Stimulated activated CD4-positive, alpha-beta T cell treated with anti-CD3 and anti-CD28 coated beads, TNF-alpha, amount 100 ng/mL, for 4 hours (primary cell): ENCODE results near the gene NECTIN3.

Experiments used
- DNase-seq, 3 experiments: peaks; one replicate each; pipeline ENCODE4 v3.0.0-alpha.2; 2020; ENCODE audit warnings: low read depth in 3 of 3

The NECTIN3 gene

DNA sequence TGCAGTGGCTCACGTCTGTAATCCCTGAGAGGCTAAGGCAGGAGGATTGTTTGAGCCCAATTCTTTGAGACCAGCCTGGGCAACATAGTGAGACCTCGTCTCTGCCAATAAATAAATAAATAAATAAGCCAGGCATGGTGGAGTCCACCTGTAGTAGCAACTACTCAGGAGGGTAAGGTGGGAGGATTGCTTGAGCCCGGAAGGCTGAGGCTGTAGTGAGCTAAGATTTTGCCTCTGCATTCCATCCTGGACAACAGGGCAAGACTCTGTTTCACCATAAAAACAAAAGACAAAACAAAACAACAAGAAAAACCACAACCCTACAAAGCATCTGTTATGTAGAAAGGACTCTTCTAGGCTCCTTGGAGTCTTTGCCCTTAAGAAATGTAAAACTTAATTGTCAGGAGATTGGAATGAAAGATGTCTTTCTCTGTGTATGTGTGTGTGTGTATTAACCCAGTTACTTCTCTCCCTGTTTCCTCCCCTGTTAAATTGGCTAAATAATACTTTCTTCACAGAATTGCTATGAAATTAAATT is 9.5 kb downstream of the NECTIN3 start:
- no peak for DNase-seq

DNA sequence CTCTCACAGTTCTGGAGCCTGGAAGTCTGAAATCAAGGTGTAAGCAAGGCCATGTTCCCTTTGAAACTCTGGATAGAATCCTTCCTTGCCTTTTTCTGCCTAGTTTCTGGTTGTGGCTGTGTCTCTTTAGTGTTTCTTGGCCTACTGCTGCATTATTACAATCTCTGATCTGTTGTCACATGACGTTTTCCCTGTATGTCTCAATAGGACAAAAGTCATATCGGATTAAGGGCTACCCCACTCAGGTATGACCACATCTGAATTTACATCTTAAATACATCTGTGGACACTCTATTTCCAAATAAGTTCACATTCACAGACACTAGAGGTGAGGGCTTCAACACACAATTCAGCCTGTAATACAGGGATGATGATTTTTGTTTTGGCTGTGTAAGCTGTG is 13.3 kb downstream of the NECTIN3 start:
- no peak for DNase-seq

DNA sequence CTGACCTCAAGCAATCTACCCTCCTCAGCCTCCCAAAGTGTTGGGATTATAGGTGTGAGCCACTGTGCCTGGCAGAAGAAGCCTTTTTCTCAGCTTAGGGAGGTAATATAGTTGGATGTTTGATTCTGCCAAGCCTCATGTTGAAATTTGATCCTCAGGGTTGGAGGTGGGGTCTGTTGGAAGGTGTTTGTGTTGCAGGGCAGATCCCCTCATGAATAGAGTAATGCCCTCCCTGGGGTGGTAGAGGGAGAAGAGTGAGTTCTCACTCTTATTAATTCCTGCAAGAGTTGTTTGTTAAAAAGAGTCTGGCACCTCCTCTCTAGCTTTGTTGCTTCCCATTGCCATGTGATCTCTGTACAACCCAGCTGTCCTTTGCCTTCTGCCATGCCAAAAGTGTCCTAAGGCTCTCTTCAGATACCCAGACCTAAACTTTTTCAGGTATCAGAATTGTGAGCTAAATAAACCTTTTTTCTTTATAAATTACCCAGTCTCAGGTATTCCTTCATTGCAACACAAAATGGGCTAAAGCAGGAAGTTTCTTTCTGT is 16.4 kb downstream of the NECTIN3 start:
- DNase-seq, result no peak

DNA sequence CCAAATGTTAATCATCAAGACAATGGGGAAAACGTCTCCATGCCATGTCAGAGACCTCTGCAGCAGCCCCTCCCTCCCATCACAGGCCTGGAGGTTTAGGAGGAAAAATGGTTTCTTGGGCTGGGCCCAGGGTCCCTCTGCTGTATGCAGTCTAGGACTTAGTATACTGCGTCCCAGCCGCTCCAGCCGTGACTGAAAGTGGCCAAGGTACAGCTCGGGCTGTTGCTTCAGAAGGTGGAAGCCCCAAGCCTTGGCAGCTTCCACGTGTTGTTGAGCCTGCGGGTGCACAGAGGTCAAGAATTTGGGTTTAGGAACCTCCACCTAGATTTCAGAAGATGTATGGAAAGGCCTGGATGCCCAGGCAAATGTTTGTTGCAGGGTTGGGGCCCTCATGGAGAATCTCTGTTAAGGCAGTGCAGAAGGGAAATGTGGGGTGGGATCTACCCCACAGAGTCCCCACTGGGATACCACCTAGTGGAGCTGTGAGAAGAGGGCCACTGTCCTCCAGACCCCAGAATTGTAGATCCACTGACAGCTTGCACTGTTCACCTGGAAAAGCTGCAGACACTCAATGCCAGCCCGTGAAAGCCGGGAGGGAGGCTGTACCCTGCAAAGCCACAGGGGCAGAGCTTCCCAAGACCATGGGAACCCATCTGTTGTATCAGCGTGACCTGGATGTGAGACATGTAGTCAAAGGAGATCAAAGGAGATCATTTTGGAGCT is 25.0 kb downstream of the NECTIN3 start:
- no peak for DNase-seq

DNA sequence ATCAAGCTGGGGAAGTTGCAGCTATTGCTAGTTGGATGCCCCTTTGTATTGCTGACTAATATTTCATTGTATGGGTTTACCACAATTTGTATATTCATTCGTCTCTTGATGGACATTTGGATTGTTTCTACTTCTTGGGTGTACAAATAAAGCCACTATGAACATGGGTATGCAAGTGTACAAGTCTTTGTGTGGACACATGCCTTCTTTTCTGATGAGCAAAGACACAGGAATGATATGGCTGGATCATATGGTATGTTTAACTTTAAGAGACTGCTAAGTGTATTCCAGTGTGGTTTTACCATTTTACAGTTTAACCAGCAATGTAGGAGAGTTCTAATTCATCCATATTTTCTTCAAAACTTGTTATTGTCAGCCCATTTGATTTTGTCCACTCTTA is 32.2 kb downstream of the NECTIN3 start:
- DNase-seq, result no peak

DNA sequence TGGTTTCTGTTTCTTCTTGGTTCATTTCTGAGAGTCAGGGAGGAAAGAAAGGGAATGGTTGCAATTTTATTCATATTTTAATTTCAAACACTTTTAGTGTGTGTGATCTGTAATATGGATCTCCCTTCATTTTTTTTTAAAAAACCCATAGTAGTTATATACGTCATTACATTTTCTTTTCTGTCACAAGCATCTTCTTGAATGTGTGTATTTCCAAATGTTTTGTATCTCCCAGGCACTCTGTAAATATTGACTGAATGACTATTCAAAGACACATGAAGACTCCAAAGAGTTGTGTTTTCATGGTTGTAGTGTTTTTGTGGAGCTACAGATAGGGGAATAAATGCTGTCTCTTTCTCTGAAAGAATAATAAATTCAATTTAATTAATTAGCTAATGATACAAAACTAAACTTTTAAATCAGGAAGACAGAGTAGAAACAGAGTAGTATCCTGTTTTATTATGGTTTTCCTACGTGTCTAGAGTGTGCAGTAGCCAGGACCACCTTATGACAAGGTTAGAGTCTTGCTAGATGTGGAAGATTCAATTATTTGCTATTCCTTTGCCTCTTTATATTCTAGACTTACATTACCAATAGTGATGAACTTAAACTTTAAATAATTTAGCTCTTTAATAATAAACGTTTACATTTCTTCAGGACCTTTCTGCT is 35.5 kb downstream of the NECTIN3 start:
- no peak for DNase-seq

DNA sequence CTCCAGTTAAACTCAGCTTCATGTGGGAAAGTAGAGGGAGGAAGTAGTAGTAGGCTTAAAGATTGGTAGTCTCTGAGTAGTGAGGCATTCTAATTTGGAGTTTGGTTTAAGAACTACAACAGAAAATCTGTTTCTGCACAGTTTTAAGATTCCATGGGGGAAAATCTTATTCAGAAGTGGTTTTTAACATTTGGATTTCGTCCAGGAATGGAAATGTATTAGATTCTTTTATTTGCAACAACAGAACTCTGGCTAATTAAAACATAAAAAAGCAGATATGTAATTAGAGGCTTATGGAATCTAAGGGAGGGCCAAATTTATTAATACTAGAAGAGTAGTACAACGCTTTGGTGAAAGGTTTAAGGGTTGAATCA is 36.0 kb downstream of the NECTIN3 start:
- DNase-seq, result no peak

DNA sequence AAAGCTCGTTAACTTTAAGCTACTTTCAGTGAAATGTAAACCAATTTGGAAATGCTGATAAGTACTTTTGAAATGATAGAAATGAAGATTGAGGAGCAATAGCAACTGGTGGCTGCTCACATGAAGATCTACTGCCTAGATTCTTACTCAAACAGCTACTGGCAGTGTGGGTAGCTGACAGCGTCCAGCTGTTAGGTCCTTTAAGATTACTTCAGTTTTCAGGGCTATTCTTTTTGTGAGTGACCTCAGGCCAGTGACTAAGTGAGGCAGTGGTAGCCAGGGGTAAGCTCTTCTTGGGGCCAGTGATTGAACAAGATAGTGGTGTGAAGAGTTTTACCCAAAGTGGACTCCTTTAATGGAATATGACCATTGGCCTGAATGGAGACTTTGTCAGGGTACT is 41.3 kb downstream of the NECTIN3 start:
- no peak for DNase-seq

DNA sequence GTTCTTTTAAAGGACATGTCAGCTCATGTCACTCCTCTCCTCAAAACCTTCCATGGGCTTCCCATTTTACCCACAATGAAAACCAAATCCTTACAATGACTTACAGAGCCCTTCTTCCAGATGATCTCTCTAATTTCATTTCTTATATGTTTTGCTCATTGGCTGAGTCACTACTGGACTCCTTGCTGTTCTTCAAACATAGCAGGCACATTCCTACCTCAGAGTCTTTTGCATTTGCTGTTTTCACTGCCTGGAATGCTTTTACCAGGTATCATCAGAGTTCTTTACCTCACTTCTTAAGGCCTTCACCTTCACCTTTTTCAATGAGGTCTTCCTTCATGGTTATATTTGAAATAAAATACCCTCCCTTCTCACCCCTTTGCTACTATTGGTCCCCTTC is 57.3 kb downstream of the NECTIN3 start:
- no peak for DNase-seq

DNA sequence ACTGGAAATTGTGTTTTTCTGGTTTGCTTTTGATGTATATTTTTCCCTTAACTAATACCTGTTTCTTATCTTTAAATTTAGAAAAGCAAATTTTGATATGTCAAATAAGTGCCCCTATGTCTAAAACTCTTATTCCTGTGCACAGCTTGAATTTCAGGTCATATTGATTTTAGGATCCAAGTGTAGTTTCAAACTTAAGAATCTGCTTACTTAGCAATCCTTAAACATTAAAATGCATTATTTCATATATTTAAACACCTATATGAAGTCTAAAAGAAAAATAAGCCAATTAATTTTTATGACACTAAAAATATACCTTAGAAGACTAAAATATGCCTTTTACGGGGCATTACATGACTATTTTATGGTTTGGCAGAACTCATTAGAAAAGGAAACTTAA is 59.2 kb downstream of the NECTIN3 start:
- no peak for DNase-seq

DNA sequence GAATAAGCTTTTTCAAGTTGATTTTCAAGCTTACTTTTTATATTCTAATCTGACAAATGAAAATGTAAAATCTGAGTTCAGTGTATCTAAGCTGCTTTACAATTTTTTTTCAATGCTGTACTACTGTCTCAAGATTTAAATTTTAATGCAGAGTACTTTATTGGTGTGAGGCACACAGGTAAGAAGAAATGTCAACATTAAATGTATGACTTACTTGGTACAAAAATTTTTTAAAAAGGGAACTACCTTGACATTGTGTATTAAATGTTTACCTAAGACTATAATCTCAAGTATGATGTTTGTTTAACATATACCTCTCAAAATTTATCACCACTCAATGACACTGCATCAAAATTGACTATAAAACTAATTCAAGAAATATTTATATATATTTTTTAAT is 62.7 kb downstream of the NECTIN3 start:
- DNase-seq, result no peak

DNA sequence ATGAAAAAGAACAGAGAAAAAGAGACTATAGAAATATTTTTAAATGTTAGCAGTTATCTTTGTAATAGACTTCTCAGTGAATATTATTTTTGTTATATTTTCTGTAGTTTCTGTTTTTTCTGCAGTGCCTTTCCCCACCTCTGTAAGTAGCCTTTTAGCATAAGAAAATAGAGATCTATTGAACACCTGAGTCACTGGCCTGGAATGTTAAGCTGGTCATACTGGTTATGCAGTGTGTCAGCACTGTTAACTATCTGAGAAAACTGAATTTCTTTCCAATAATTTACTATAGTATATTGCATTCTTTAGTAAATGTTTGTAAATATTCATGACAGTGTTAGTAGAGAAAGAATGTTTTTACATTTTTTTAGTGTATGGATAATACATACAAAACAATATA is 79.8 kb downstream of the NECTIN3 start:
- DNase-seq, result no peak

DNA sequence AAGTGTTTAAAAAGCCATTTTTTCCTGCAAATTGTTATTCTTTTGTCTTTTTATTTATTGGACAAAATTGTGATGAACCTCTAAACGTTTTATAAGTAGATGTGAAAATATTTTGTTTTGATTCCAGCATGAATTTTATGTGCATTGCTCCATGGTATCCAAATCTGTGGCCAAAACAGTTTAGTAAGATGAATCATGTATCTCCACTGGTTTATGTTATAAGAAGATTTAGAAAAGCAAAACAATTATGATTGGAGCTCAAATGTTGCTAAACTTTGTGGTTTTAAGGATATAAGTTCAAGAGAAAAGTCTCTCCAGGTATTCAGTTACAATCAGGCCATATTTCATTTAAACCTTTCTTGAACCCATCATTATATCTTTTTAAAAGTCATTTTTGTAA is 80.9 kb downstream of the NECTIN3 start:
- DNase-seq, result no peak

DNA sequence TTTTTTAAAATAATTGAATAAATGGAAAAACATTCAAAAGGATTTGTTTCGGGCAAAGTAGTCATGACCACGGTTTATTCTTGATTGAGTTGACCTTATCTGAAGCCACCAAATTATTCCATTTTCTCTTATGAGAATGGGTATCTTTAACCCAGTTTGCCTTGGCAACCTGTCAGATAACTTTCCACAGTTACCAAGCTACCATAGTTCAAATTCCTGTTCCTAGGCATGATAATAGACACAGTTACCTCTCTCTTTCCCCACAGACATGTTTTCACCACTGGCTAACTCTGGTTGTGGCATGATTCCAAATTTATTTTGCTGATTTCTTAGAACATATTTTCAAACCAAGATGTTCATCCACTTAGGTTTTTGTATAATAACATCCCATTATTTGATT is 84.9 kb downstream of the NECTIN3 start:
- no peak for DNase-seq

DNA sequence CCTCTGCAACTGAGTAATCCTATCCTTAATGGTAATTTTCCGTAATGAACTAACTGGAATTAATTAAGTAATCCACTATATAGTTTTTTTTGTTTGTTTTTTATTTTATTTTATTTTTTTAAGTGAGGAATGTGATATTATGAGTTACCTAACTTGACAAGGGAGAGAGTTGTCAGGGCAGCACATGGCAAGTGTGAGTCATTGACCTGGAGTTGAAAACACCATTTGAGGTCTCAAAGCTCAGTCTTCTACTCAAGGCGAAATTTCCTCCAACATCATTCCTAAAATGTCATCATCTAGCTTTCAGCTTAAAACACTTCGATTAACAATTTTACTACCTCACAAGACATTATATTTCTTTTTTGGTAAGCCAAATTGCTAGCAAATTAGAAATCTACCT is 87.8 kb downstream of the NECTIN3 start:
- DNase-seq, result no peak

DNA sequence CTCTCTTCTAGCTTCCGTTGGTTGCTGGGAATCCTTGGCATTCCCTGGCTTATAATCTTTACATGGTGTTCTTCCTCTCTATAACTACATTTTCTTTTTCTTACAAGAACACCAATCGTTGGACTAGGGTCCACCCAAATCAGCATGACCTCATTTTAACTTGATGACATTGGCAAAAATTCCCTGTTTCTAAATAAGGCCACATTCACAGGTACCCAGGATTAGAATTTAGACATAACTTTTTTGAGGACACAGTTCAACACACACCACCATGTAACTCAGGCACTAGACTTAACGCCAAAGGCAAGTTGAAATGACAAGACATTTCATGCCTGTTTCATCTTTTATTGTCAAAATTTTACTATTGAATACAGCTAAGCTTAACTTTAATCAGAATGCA is 93.0 kb downstream of the NECTIN3 start:
- DNase-seq, result no peak

DNA sequence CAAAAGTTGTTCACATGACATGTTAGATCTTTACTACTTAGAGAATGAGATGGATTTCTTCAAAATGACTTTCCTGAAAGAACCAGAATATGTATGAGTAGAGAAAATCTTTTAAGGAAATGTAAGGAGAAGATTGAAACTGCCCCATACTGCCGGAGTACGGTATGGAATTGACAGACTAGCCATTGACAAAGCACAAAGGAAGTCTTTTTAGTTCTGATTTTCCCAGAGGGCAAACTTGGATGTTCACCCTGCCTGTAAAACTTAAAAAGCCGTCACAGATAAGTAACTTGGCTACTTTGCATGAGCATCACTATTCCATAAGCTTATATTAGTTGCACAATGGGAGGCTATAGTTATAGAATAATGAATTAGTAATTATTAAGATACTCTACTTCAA is 93.8 kb downstream of the NECTIN3 start:
- DNase-seq, result no peak

DNA sequence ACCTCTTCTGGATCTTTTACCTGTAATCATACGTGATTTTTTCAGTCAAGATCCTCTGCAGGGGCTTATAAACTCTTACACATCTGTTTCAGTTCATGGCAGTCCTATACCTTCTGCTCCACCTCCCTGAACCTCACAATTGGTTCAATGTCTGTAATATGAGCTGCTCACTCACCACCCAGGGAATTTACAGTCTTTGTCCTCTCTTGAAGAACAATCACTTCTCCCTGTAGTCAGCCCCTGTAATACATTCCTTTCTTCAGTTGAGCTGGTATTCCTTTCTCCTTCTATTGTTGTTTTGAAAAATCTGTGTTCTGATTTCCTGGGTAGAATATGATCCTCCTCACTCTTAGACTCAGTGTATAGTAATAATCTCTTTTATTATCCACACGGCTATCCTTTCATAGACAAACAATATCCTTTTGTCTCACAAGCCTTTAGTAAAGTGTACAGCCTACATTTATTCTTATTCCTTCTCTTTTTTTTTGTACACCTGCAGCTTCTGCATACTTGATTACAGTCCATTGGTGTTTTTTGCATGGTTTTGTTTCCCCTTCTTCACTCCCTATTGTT is 101.8 kb downstream of the NECTIN3 start:
- no peak for DNase-seq

DNA sequence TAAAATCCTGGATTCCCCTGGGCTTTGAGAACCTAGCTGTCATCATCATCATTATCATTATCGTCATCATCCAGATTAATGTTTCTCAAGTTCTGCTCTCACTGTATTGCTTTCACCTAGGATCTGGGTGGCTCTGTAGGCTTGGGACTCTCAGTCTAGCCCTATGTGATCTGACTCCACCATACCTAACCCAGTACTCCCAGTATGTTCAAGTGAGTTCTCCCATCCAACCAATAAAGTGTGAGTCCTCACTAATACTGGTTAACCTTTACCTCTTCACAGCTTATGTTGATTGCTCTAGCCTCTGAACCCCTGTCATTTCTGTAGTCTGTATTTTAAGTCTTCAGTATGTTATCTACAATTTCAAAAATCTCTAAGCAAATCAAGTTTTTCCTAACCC is 102.3 kb downstream of the NECTIN3 start:
- DNase-seq, result no peak

DNA sequence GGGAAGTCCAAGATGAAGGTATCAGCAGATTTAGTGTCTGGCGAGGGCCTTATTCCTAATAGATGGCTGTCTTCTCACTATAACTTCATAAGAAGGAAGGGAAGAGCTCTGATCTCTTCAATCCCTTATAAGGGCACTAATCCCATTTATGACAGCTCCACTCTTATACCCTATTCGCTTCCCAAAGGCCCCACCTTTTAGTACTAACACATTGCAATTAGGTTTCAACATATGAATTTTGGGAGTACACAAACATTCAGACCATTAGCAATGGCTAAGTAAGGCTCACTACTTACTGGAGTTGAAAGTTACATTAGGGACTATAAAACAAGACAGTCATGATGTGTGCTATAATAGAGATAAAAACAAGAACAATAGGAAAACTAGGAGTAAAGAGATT is 118.9 kb downstream of the NECTIN3 start:
- no peak for DNase-seq

DNA sequence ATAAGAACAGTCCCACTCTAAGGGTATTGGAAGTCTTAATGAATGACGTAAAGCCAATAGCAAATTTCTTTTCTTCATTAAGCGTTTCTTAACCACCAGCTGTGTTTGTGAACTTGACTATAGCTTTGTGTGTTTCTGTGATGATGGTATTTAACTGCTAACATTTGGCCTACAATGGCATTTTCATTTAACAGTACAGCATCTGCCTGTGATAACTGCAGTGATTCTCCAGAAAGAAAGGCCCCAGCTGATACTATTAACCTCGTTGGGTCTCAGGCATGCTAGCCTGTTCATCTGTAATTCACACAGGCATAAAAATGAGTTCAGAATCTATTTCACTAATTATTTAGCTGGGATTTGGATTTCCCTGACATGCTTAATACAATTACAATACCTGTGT is 121.9 kb downstream of the NECTIN3 start:
- DNase-seq, result no peak

DNA sequence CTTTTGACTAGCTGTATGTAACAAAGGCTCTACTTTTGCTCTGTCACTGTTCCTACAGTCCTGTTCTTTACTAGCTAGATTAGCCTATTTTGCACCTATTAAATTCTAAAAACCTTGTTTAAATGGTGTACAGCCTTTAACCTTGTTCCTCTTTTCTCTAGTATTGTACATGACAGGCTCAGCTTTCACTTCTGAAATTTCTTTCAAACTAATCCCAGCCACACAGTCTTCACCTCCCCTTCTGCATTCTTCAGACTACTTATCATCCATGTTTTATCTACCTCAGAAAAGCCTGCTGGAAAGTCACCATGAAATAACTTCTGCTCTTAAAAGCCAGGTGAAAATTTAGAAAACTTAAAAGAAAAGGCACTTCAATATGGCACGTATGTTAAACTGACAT is 122.4 kb downstream of the NECTIN3 start:
- DNase-seq, result no peak

DNA sequence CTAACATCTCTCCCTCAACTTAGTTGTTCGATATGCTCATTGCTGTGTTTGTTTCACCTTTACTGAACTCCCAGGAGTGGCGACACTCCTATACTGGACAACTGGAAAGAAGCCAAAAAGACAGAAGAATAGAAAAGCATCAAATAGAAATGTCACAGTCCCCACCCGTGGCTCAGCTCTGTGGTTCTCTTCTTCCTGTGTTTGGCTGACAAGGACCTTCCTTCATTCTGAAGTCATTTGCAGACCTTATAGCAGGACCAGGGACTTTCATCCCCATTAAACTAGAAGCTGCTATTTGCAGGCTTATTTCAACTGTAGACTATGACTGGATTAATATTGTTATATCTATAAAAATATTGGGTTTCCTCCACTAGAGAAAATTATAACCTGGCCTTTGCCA is 125.9 kb downstream of the NECTIN3 start:
- DNase-seq, result no peak
